MM.1S (cell line): Measurements from ENCODE around the gene INPP5D.

Experiments used
- DNase-seq: peaks from one replicate; pipeline ENCODE4 v3.0.0-alpha.2; 2015
- H2AFZ ChIP-seq: fragments of 300-600 bp; sonication (generic); 2 replicates; pipeline ENCODE4 v1.6.0; 2016; ENCODE audit warnings: antibody characterized with exemption, low read length
- H3F3A ChIP-seq: fragments of 300-600 bp; sonication (generic); 2 replicates; pipeline ENCODE4 v1.6.1; 2016; ENCODE audit warnings: mild to moderate bottlenecking, antibody characterized with exemption, low read length, moderate library complexity, mixed read lengths; ENCODE audit not compliant: insufficient read depth
- H3K27ac ChIP-seq: fragments of 300-600 bp; sonication (generic); 2 replicates; pipeline ENCODE4 v1.5.1; 2016; ENCODE audit warnings: mild to moderate bottlenecking, low read length
- H3K27me3 ChIP-seq: fragments of 300-600 bp; sonication (generic); replicated peaks from 2 replicates; pipeline ENCODE4 v1.6.0; 2016; ENCODE audit warnings: low read length; ENCODE audit not compliant: insufficient read depth
- H3K36me3 ChIP-seq: fragments of 300-600 bp; sonication (generic); replicated peaks from 2 replicates; pipeline ENCODE4 v1.6.1; 2016; ENCODE audit warnings: mild to moderate bottlenecking, low read length, mixed read lengths; ENCODE audit not compliant: insufficient read depth
- H3K4me1 ChIP-seq: fragments of 300-600 bp; sonication (generic); 2 replicates; pipeline ENCODE4 v1.6.1; 2016; ENCODE audit warnings: low read length, mixed read lengths
- H3K4me2 ChIP-seq: fragments of 300-600 bp; sonication (generic); 2 replicates; pipeline ENCODE4 v1.6.0; 2016; ENCODE audit warnings: low read depth, low read length
- H3K4me3 ChIP-seq: fragments of 300-600 bp; sonication (generic); 2 replicates; pipeline ENCODE4 v1.5.1; 2016; ENCODE audit warnings: low read length, mixed read lengths
- H3K79me2 ChIP-seq: fragments of 300-600 bp; sonication (generic); 2 replicates; pipeline ENCODE4 v1.6.1; 2016; ENCODE audit warnings: mixed run types, low read length, mixed read lengths
- H3K9ac ChIP-seq: fragments of 300-600 bp; sonication (generic); 2 replicates; pipeline ENCODE4 v1.6.1; 2016; ENCODE audit warnings: low read length, mixed read lengths
- H3K9me2 ChIP-seq: fragments of 300-600 bp; sonication (generic); replicated peaks from 2 replicates; pipeline ENCODE4 v1.6.1; 2016; ENCODE audit warnings: mild to moderate bottlenecking, low read length, mixed read lengths; ENCODE audit not compliant: insufficient read depth
- H3K9me3 ChIP-seq: fragments of 300-600 bp; sonication (generic); replicated peaks from 2 replicates; pipeline ENCODE4 v1.6.1; 2016; ENCODE audit warnings: mild to moderate bottlenecking, low read length, mixed read lengths; ENCODE audit not compliant: insufficient read depth
- H4K20me1 ChIP-seq: fragments of 300-600 bp; sonication (generic); 2 replicates; pipeline ENCODE4 v1.6.1; 2016; ENCODE audit warnings: mild to moderate bottlenecking, low read length, moderate library complexity, mixed read lengths; ENCODE audit not compliant: insufficient read depth
- EZH2 ChIP-seq: fragments of 300-600 bp; sonication (generic); optimal IDR thresholded peaks from 2 replicates; pipeline ENCODE3; 2017; ENCODE audit warnings: low read depth, mild to moderate bottlenecking, antibody characterized with exemption, low read length, mixed read lengths
- EZH2phosphoT487 ChIP-seq: fragments of 300-600 bp; sonication (generic); IDR thresholded peaks from 2 replicates; pipeline ENCODE4 v1.6.1; 2018; ENCODE audit warnings: antibody characterized with exemption, low read length
- TF ChIP-seq, protein P1 (sequence below): fragments of 300-600 bp; sonication (generic); IDR thresholded peaks from 2 replicates; pipeline ENCODE4 v1.5.1; 2016; ENCODE audit warnings: antibody characterized with exemption, low read length, mixed read lengths

The INPP5D gene

DNA sequence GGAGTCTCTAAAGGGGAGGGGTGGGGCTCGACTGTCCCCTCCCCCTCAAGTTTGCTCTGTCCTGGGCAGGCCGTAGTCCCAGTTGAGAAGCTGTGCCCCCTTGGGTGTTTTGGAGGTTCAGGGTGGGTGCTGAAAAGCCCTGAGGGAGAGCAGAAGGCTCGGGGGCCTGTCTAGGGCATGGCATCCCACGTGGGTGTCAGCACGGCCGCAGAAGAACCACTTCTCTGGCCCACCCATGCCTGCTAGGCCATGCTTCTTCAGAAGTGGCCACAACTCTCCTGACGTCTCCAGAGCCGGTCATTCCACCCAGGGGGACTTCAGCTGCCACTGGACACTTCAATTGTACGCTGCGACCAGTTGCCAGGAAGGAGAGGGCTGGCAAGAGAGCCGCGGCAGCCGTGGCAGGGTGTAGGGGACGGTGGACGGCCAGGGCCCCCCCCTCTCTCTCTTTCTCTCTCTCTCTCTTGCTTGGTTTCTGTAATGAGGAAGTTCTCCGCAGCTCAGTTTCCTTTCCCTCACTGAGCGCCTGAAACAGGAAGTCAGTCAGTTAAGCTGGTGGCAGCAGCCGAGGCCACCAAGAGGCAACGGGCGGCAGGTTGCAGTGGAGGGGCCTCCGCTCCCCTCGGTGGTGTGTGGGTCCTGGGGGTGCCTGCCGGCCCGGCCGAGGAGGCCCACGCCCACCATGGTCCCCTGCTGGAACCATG lies at the start of gene INPP5D:
TSS of gene INPP5D (plus strand) at position 546 of the 704 bp plus-strand sequence. CDS start at position 683, 137 bp downstream.
- Histone ChIP-seq H3K9ac (peak within 1 kb of the TSS; percentile 60), H3K36me3 (no peaks in the 10 kb centered on the region), H4K20me1 (no peaks in the 10 kb centered on the region), H3K4me2 (peak within 1 kb of the TSS; percentile 97), H3K27ac (peak within 1 kb of the TSS; percentile 63), H3K9me3 (no peaks in the 10 kb centered on the region), H3K27me3 (no peaks in the 10 kb centered on the region), H3F3A (peaks cover 10% of the 10 kb centered on the region; the same call in 1 of the 2 replicates), H3K79me2 (peaks cover 46% of the 10 kb centered on the region), H2AFZ (peak within 1 kb of the TSS; percentile 87), H3K4me3 (peak within 1 kb of the TSS; percentile 84), H3K4me1 (peaks cover 23% of the 10 kb centered on the region), H3K9me2 (no peaks in the 10 kb centered on the region)
- DNase-seq: peak; percentile 80
- TF ChIP-seq EZH2phosphoT487 (no peak), EZH2 (no peak)
- TF ChIP-seq, protein P1, sequence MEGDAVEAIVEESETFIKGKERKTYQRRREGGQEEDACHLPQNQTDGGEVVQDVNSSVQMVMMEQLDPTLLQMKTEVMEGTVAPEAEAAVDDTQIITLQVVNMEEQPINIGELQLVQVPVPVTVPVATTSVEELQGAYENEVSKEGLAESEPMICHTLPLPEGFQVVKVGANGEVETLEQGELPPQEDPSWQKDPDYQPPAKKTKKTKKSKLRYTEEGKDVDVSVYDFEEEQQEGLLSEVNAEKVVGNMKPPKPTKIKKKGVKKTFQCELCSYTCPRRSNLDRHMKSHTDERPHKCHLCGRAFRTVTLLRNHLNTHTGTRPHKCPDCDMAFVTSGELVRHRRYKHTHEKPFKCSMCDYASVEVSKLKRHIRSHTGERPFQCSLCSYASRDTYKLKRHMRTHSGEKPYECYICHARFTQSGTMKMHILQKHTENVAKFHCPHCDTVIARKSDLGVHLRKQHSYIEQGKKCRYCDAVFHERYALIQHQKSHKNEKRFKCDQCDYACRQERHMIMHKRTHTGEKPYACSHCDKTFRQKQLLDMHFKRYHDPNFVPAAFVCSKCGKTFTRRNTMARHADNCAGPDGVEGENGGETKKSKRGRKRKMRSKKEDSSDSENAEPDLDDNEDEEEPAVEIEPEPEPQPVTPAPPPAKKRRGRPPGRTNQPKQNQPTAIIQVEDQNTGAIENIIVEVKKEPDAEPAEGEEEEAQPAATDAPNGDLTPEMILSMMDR: no peak; the same call in 1 of the 2 replicates

DNA sequence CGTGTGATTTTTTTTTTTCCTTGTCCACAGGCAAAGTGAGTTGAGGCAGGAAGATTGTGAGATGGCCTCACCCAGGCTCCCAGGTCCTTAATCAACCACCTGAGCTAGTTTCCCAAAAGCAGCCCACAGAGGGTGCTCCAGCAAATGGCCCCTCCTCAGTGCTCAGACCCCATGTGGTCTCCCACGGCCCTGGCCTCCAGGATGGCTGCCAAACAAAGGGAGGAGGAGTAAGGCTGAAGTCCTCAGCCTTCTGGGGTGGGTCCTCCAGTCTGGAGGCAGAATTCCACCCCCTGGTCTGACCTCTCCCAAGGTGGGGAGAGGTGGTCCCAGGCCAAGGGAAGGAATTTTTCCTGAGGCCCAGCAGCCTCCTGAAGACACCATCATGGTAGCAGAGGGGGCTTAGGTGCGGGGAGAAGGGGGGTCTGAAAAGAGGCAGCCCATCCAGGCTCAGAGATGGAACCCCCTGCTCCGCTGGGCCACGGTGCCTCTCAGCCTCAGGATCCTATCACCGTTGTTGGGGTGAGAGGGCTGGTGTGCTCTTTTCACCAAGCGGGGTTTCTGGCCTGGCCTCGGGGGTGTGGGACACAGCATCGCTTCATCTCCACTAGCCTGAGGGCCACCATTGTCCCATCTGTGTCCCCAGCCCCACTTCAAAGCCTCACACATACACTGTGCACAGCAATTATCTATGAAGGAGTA lies 49.4 kb upstream of the INPP5D start:
- no peak for DNase-seq
- Histone ChIP-seq H3K9me3 (no peaks in the 10 kb centered on the region), H3K36me3 (no peaks in the 10 kb centered on the region), H2AFZ (no peak overlapping the region), H3K27ac (no peak overlapping the region), H4K20me1 (no peaks in the 10 kb centered on the region), H3K4me3 (no peak overlapping the region), H3K79me2 (no peaks in the 10 kb centered on the region), H3F3A (no peaks in the 10 kb centered on the region), H3K27me3 (no peaks in the 10 kb centered on the region), H3K9ac (no peak overlapping the region), H3K4me1 (no peaks in the 10 kb centered on the region), H3K4me2 (no peak overlapping the region), H3K9me2 (no peaks in the 10 kb centered on the region)
- TF ChIP-seq, protein P1: no peak
- no peak for TF ChIP-seq EZH2phosphoT487
- TF ChIP-seq EZH2: no peak

DNA sequence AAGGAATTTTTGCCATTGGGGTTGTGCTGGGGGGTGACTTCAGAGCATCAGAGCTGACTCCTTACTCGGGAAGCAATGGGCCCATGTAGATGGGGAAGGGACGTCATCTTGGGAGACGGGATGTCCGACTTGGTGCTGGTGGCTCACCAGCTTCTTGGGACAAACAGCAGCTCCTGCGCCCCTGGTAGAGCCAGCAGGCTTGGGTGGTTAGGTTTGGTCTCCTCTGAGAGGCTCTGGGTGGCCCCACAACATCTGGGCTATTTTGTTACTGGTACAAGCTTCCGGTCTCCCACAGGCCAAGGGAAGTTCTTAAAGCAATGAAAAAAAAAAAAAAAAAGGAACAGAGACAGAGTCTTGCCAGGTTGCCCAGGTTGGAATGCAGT lies 48.9 kb upstream of the INPP5D start:
- no peaks in the 10 kb centered on the region for H3F3A ChIP-seq
- no peak for DNase-seq
- no peak overlapping the region for H2AFZ ChIP-seq
- no peaks in the 10 kb centered on the region for H3K27me3 ChIP-seq
- H3K9me2 ChIP-seq: no peaks in the 10 kb centered on the region
- no peaks in the 10 kb centered on the region for H3K9me3 ChIP-seq
- no peaks in the 10 kb centered on the region for H3K79me2 ChIP-seq
- no peaks in the 10 kb centered on the region for H3K36me3 ChIP-seq
- H3K4me2 ChIP-seq: no peak overlapping the region
- no peaks in the 10 kb centered on the region for H4K20me1 ChIP-seq
- TF ChIP-seq EZH2 (no peak), EZH2phosphoT487 (no peak)
- TF ChIP-seq, protein P1: no peak
- no peak overlapping the region for H3K9ac ChIP-seq
- H3K4me1 ChIP-seq: no peaks in the 10 kb centered on the region
- H3K4me3 ChIP-seq: no peak overlapping the region
- H3K27ac ChIP-seq: no peak overlapping the region
